ENCODE data around the gene OTOG. TPM values are rescaled to one million over a fixed set of nuclear protein-coding genes. Genes with fewer than 3 reads are reported as not detected.
"Not testable (repeated sequence)": the region's sequence is repeated elsewhere in the genome, so short reads cannot be mapped to it uniquely, and the experiment has no call there.

The OTOG gene
- total RNA-seq, 1 experiment from 2014 or later = 0.69 TPM

DNA sequence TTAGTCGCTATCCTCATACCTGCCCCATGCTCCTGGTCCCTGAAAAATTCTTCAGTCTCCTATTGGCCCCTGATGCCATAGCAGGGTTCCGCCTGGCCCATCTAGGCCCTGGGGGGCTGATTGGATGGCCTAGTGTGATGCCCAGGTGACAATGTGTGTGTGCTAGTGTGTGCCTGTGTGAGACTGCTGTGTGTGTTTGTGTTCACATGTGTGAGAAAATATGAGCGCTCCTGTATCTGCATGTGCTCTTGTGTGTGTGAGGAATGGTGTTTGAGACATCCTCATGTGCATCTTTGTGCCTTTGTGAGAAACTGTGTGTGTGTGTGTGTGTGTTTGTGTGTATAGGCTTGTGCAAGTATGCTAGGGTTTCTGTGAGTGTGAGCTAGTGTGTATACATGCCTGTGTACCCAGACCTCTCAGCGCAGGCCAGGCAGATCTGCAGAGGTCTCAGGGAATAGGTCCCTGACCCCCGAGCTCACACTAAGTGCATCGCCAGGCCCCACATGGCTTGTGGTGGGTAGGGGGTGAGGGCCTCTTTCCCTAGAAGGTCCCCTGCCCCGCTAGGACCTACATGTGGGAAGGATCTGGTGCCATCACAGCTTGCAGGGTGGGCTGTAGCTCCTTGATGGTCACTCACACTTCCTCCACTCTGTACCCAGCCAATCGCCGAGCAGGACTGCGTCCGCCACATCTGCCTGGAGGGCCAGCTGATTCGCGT lies 64.6 kb downstream of the OTOG start:
- Histone ChIP-seq H3K36me3 (replicated peaks; ENCODE audit: control insufficient read depth, insufficient read depth, low read length) (no peaks in the 10 kb centered on the region), H3K27me3 (ENCODE audit: control insufficient read depth, insufficient read depth, low read length) (no peaks in the 10 kb centered on the region), H3K4me3 (ENCODE audit: insufficient read depth, low read depth, low read length) (no peak overlapping the region)
- DNase-seq = no peak

DNA sequence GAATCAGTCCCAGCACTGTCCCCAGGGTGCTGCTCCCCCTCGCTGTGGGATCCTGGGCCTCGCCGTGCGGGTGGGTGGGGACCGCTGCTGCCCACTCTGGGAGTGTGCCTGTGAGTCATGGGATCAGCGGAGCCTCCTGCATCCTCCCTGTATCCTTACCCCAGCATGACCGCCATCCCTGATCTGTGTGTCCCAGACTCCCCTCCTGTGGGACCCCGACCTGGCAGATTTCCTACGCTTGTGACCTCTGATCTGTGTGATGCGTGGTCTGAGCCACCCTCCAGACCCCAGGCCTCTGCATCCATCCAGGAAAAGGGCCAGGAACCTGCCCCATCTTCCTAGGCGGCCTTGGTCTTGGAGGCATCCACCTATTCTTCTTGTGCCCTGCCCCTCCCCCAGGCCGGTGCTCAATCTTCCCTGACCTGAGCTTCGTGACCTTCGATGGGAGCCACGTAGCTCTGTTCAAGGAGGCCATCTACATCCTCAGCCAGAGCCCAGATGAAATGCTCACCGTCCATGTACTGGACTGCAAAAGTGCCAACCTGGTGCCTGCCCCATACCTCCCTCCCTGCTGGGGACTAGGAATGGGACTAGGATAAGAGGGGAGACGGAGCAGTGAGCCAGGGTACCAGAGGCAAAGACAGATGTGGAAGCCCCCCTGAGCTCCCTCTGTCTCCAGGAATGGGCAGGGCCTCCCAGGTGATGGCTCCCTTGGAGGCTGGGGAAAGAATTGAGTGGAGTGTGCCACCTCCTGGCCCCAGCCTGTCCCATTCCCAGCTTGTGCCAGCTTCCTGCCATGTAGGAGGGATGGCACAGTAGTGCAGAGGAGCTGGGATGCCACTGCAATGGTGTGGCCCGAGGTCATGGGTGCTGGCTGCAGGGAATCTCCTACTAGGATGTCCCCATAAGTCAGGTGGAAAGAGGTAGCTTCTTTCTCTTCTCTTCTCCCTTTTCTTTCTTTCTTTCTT lies 65.4 kb downstream of the OTOG start:
- Histone ChIP-seq H3K36me3 (replicated peaks; ENCODE audit: control insufficient read depth, insufficient read depth, low read length) (no peaks in the 10 kb centered on the region), H3K27me3 (ENCODE audit: control insufficient read depth, insufficient read depth, low read length) (no peaks in the 10 kb centered on the region), H3K4me3 (ENCODE audit: insufficient read depth, low read depth, low read length) (no peak overlapping the region)
- no peak for DNase-seq

DNA sequence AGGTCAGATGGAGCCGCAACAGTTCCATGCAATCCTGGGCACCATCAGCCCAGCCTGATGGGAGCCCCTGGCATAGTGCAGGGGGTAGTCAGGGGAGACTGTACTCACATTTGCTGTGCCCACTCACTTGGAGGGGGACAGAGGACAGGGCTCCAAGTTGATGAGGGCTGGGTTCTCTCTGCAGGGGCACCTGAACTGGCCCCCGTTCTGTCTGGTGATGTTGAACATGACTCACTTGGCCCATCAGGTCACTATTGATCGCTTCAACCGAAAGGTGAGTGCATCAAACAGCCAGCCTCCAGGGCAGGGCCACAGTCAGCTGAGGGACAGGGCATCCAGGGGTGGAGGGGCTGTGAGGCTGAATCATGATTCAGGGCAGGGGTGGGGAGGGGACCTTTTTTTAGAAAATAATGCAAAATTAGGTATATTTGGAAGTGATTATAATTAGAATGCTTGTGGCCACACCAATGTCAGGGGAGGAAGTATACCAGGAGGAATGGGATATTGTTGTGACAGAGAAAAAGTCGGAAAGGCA lies 66.4 kb downstream of the OTOG start:
- no peaks in the 10 kb centered on the region for H3K27me3 ChIP-seq (ENCODE audit: control insufficient read depth, insufficient read depth, low read length)
- no peaks in the 10 kb centered on the region for H3K36me3 ChIP-seq (replicated peaks; ENCODE audit: control insufficient read depth, insufficient read depth, low read length)
- no peak overlapping the region for H3K4me3 ChIP-seq (ENCODE audit: insufficient read depth, low read depth, low read length)
- DNase-seq = no peak

DNA sequence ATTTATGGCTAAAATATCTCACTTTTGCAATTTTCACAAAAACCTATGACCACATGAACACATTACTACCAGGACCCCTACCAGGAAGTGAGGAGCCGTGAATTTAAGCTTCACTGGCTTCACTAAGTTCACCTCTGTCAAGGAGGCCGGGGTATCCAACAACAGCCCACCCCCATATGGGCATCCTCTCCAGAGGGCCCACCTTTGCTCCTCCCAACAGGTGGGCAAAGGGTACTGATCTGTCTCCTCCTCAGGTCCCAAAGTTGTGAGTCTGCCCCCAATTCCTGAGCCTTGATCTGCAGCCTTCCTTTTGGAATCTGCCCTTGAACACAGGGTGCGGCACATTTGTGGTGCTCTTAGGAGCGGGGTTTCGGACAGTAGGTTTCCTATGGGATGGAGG lies 66.9 kb downstream of the OTOG start:
- DNase-seq = no peak
- no peaks in the 10 kb centered on the region for H3K36me3 ChIP-seq (replicated peaks; ENCODE audit: control insufficient read depth, insufficient read depth, low read length)
- no peaks in the 10 kb centered on the region for H3K27me3 ChIP-seq (ENCODE audit: control insufficient read depth, insufficient read depth, low read length)
- no peak overlapping the region for H3K4me3 ChIP-seq (ENCODE audit: insufficient read depth, low read depth, low read length)

DNA sequence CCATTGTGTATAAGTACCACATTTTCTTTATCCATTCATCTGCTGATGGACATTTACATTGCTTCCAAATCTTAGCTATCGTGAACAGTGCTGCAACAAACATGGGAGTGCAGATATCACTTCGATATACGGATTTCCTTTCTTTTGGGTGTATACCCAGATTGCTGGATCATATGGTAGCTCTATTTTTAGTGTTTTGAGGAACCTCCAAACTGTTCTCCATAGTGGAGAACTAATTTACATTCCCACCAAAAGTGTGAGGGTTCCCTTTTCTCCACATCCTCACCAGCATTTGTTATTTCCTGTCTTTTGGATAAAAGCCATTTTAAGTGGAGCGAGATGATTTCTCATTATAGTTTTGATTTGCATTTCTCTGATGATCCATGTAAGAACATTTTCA lies 75.7 kb downstream of the OTOG start:
- H3K4me3 ChIP-seq (ENCODE audit: insufficient read depth, low read depth, low read length); H3K27me3 ChIP-seq (ENCODE audit: control insufficient read depth, insufficient read depth, low read length); H3K36me3 ChIP-seq (replicated peaks; ENCODE audit: control insufficient read depth, insufficient read depth, low read length); DNase-seq: not testable (repeated sequence)

DNA sequence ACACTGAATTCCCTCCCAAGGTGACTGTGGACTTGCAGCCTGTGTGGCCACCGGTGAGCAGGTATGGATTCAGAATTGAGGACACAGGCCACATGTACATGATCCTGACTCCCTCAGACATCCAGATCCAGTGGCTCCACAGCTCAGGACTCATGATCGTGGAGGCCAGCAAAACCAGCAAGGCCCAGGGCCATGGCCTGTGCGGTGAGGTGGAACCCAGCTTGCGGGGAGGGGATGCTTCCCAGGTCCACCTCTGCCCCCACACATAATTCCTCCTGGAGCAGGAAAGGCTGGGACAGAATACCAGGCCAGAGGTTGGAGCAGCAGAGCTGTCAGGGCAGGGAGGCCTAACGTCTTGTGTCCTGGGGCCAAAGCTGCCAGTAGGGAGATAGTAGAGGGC lies 82.1 kb downstream of the OTOG start:
- Histone ChIP-seq H3K36me3 (replicated peaks; ENCODE audit: control insufficient read depth, insufficient read depth, low read length) (no peaks in the 10 kb centered on the region), H3K4me3 (ENCODE audit: insufficient read depth, low read depth, low read length) (no peak overlapping the region), H3K27me3 (ENCODE audit: control insufficient read depth, insufficient read depth, low read length) (no peaks in the 10 kb centered on the region)
- DNase-seq = no peak

DNA sequence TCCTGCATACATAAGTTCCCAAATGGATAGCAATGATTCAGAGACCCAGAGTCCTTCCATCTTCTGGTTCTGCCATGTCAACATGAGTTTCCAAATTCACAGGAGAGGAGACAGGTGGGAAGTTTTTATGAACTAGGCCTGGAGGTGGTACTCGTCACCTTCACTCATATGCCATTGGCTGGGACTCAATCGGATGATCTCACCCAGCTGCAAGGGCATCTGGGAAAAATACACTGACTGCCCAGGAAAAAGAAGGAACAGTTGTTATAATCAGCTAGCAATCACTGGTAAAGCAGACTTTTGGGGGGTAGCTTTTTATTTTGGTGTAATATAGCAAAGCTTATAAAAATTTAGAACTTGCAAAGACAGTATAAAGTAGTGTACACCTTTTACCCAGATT lies 83.9 kb downstream of the OTOG start:
- no peaks in the 10 kb centered on the region for H3K36me3 ChIP-seq (replicated peaks; ENCODE audit: control insufficient read depth, insufficient read depth, low read length)
- H3K27me3 ChIP-seq (ENCODE audit: control insufficient read depth, insufficient read depth, low read length) = no peaks in the 10 kb centered on the region
- peak; percentile 6 for DNase-seq
- H3K4me3 ChIP-seq (ENCODE audit: insufficient read depth, low read depth, low read length) = no peak overlapping the region

DNA sequence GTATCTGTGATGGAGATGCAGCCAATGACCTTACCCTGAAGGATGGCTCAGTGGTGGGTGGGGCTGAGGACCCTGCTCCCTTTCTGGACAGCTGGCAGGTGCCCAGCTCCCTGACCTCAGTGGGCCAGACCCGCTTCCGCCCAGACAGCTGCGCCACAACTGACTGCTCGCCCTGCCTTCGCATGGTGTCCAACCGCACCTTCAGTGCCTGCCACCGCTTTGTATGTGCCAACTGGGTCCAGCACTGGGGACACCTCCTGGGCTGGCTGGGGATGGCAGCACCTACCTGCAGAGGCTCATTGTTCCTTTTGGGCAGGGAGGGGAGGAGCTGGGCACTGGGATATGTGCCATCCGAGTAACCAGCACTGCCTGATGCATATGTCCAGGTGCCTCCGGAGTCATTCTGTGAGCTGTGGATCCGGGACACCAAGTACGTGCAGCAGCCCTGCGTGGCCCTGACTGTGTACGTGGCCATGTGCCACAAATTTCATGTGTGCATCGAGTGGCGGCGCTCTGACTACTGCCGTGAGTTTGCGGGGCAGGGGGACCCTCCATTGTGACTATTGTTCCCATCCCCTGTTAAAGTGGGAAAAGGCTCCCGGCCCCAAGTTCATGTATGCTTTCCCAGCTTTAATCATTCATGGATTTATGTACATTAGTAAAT lies 84.8 kb downstream of the OTOG start:
- Histone ChIP-seq H3K4me3 (ENCODE audit: insufficient read depth, low read depth, low read length) (no peak overlapping the region), H3K36me3 (replicated peaks; ENCODE audit: control insufficient read depth, insufficient read depth, low read length) (no peaks in the 10 kb centered on the region)
- DNase-seq = peak; percentile 31

DNA sequence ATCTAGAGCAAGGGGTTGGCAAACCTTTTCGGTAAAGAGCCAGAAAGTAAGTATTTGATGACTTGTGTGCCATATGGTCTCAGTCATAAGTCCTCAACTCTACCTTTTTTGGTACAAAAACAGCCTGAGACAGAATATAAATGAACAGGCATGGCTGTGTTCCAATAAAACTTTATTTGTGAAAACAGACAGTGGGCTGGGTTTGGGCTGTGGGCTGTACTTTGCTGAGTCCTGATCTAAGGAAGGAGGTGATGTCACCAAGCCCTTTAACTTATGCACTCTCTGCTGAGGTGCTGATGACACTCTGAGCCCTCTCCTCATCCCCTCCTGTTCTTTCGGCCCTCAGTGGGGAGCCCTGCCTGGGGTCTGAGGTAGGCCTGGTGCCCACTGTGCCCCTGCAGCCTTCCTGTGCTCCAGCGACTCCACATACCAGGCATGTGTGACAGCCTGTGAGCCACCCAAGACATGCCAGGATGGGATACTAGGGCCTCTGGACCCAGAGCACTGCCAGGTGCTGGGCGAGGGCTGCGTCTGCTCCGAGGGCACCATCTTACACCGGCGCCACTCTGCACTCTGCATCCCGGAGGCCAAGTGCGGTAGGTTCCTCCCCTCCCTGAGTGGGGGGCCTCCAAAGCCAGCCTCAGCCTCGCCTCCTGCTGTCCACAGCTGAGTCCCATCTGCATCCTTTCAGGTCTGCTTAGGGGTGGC lies 86.4 kb downstream of the OTOG start:
- Histone ChIP-seq H3K4me3 (ENCODE audit: insufficient read depth, low read depth, low read length) (no peak overlapping the region), H3K36me3 (replicated peaks; ENCODE audit: control insufficient read depth, insufficient read depth, low read length) (no peaks in the 10 kb centered on the region), H3K27me3 (ENCODE audit: control insufficient read depth, insufficient read depth, low read length) (no peaks in the 10 kb centered on the region)
- peak; percentile 63 for DNase-seq

More for the DNA sequence above, 84.8 kb downstream of the OTOG start:
- no peaks in the 10 kb centered on the region for H3K27me3 ChIP-seq (ENCODE audit: control insufficient read depth, insufficient read depth, low read length)

DNA sequence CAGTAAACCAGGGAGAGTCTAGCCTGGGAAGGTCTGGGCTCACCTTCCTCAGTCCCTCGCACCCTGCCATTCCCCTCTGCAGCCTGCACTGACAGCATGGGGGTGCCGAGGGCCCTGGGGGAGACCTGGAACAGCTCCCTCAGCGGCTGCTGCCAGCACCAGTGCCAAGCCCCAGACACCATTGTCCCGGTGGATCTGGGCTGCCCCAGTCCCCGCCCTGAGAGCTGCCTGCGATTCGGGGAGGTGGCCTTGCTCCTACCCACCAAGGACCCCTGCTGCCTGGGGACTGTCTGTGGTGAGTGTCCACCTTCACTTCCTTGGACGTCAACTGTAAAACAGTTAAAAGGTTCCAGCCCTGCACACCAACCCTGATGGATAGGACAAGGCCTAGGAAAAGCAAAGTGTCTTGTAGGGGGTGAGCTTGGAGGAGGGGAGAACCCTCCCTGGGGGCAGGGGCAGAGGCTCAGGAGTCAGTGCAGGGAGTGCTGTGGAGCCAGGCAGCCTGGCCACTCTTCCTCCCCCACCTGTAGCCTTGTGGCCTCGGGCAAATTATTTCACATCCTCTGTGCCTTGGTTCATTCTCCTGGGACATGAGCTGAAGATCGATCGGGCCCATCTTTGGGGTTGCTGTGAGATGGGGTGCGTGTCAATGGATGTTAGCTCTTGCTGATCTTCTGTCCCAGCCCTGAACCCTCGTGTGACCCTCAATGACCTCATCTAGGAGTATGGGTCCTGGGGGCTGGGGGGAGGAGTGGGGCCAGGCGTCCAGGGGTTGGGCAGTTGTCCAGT lies 87.1 kb downstream of the OTOG start:
- no peaks in the 10 kb centered on the region for H3K36me3 ChIP-seq (replicated peaks; ENCODE audit: control insufficient read depth, insufficient read depth, low read length)
- DNase-seq = peak; percentile 33
- no peak overlapping the region for H3K4me3 ChIP-seq (ENCODE audit: insufficient read depth, low read depth, low read length)

DNA sequence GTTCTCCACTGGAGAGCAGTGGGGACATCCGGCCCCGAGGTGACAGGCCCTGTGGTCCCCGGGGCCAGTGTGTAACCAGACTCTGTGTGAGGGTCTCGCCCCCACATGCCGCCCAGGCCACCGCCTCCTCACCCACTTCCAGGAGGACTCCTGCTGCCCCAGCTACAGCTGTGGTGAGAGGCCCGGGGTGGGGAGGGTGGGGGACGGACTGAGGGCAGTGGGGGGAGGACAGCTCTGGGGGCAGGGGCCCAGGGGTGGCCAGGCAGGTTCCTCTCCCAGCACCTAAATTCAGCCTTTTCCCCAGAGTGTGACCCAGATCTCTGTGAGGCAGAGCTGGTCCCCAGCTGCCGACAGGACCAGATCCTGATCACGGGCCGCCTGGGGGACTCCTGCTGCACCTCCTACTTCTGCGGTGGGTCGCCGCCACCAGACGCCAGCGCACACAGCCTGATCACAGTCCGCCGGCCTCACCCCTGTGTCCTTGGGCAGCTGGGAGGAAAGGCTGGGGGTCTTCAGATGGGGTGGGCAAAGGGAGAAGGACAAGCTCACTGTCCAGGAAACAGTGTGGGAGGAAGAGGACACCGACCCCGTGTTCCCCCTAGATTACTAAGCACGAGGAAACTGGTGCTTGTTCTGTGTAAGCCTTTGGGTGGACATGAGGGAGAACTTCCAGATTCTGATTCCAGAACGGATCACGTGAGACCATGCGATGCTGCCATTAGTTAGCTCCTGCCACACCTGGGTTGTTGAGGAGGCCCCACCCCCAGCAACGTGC lies 87.9 kb downstream of the OTOG start:
- Histone ChIP-seq H3K4me3 (ENCODE audit: insufficient read depth, low read depth, low read length) (no peak overlapping the region), H3K27me3 (ENCODE audit: control insufficient read depth, insufficient read depth, low read length) (no peaks in the 10 kb centered on the region), H3K36me3 (replicated peaks; ENCODE audit: control insufficient read depth, insufficient read depth, low read length) (no peaks in the 10 kb centered on the region)
- peak; percentile 35 for DNase-seq

More for the DNA sequence above, 87.1 kb downstream of the OTOG start:
- no peaks in the 10 kb centered on the region for H3K27me3 ChIP-seq (ENCODE audit: control insufficient read depth, insufficient read depth, low read length)

DNA sequence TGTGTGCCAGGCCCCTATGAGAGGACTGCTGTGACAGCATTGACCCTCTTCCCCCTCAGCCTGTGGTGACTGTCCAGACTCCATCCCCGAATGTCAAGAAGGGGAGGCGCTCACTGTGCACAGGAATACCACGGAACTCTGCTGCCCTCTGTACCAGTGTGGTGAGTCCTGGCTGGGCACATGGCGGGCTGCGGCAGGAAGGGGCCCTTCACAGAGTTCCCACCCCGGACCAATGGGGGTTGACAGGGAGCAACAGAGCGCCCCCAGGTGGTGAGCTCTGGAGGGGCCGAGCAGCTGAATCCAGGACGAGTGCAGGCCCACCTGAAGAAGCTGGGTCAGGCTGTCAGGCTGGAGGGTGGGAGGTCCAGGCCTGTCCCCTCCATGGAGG lies 88.5 kb downstream of the OTOG start:
- H3K36me3 ChIP-seq (replicated peaks; ENCODE audit: control insufficient read depth, insufficient read depth, low read length) = no peaks in the 10 kb centered on the region
- H3K27me3 ChIP-seq (ENCODE audit: control insufficient read depth, insufficient read depth, low read length) = no peaks in the 10 kb centered on the region
- peak; percentile 69 for DNase-seq
- H3K4me3 ChIP-seq (ENCODE audit: insufficient read depth, low read depth, low read length) = no peak overlapping the region

DNA sequence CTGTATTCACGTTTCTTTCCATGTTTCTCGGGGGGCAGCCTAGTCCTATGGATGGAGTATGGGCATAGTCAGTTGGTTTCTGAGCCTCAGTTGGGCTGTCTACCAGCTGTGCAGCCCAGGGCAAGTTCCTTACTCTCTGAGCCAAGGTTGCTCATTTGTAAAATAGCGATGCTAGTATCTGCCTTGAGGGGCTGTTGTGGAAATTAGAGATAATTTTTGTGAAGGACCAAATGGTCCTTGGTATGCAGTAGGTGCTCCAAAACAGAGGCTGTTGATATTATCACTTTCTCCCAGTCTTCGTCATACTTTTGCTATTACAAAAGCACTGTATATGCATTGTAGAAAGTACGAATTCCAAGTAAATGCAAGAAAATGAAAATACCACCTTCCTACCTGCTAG lies 89.7 kb downstream of the OTOG start:
- H3K27me3 ChIP-seq (ENCODE audit: control insufficient read depth, insufficient read depth, low read length) = no peaks in the 10 kb centered on the region
- DNase-seq = peak; percentile 10
- no peak overlapping the region for H3K4me3 ChIP-seq (ENCODE audit: insufficient read depth, low read depth, low read length)
- H3K36me3 ChIP-seq (replicated peaks; ENCODE audit: control insufficient read depth, insufficient read depth, low read length) = no peaks in the 10 kb centered on the region
